Measurements from ENCODE around the gene CLDND2. TPM values are rescaled to one million over a fixed set of nuclear protein-coding genes. Genes with fewer than 3 reads are reported as not detected.

The CLDND2 gene
- total RNA-seq, 4 donors from 2014 or later, result not detected

GRCh38 chr19:51338563-51339312 lies 30.1 kb downstream of the CLDND2 start:
- Histone ChIP-seq H3K4me3 (peak overlapping the region; percentile 24 to 77 (median 50)), H3K27ac (peak overlapping the region; percentile 80 to 93 (median 84)), H3K27me3 (no peaks in the 10 kb centered on the region), H3K36me3 (no peaks in the 10 kb centered on the region), H3K9me3 (no peaks in the 10 kb centered on the region), H3K4me1 (peaks cover 0 to 18% (median 12%) of the 10 kb centered on the region in 4 donors)
- DNase-seq, result peak; percentile 90
- in situ Hi-C loops (cut with MboI; ENCODE audit: low pct_ligation_motif_present in 1 of 4, low pct_unique_long_range_greater_than_20kb in 1 of 4, low sequenced_read_pairs in 3 of 4) (loop anchor here in 2 of 4 donors (10.0 to 25.0 kb wide), 2 partner anchors 86 to 99 kb away; no protein-coding TSS in a partner anchor), intact Hi-C loops (cut with DNase I; ENCODE audit: low total_unique reads) (loop anchor here (5.0 to 10.0 kb wide), 2 partner anchors 86 to 104 kb away; no protein-coding TSS in a partner anchor)
- TF ChIP-seq EP300 (IDR thresholded peaks at IDR 0.05; ENCODE audit: low read depth) (no peak), POLR2AphosphoS5 (IDR thresholded peaks at IDR 0.05) (no peak)
- TF ChIP-seq, protein P1, sequence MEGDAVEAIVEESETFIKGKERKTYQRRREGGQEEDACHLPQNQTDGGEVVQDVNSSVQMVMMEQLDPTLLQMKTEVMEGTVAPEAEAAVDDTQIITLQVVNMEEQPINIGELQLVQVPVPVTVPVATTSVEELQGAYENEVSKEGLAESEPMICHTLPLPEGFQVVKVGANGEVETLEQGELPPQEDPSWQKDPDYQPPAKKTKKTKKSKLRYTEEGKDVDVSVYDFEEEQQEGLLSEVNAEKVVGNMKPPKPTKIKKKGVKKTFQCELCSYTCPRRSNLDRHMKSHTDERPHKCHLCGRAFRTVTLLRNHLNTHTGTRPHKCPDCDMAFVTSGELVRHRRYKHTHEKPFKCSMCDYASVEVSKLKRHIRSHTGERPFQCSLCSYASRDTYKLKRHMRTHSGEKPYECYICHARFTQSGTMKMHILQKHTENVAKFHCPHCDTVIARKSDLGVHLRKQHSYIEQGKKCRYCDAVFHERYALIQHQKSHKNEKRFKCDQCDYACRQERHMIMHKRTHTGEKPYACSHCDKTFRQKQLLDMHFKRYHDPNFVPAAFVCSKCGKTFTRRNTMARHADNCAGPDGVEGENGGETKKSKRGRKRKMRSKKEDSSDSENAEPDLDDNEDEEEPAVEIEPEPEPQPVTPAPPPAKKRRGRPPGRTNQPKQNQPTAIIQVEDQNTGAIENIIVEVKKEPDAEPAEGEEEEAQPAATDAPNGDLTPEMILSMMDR (IDR thresholded peaks at IDR 0.05), result peak; percentile 90 to 96 (median 92)
- WGBS, 2 donors (ENCODE audit: low coverage in 1 of 2), result 4 to 7% methylated on average over 14 to 29 of the region's 43 CpGs

- no peaks in the 10 kb centered on the region for H3K9me3 ChIP-seq
- H3K4me1 ChIP-seq, result peaks cover 0 to 18% (median 12%) of the 10 kb centered on the region in 4 donors
- DNase-seq, result no peak
- H3K4me3 ChIP-seq, result no peak overlapping the region
- H3K36me3 ChIP-seq, result no peaks in the 10 kb centered on the region
- in situ Hi-C loops (cut with MboI; ENCODE audit: low pct_ligation_motif_present in 1 of 4, low pct_unique_long_range_greater_than_20kb in 1 of 4, low sequenced_read_pairs in 3 of 4) (loop anchor here in 2 of 4 donors (10.0 to 25.0 kb wide), 2 partner anchors 87 to 99 kb away; no protein-coding TSS in a partner anchor), intact Hi-C loops (cut with DNase I; ENCODE audit: low total_unique reads) (loop anchor here (5.0 to 10.0 kb wide), 2 partner anchors 87 to 104 kb away; no protein-coding TSS in a partner anchor)
- TF ChIP-seq POLR2AphosphoS5 (IDR thresholded peaks at IDR 0.05), result no peak
- TF ChIP-seq, protein P1 (IDR thresholded peaks at IDR 0.05), result no peak
- TF ChIP-seq POLR2A (IDR thresholded peaks at IDR 0.05), result no peak
- TF ChIP-seq EP300 (IDR thresholded peaks at IDR 0.05; ENCODE audit: low read depth), result no peak
- no peaks in the 10 kb centered on the region for H3K27me3 ChIP-seq
- WGBS, 2 donors (ENCODE audit: low coverage in 1 of 2), result 85 to 89% methylated on average over 4 to 18 of the region's 19 CpGs
- H3K27ac ChIP-seq, result no peak overlapping the region
Measured at GRCh38 chr19:51337861-51338562, 30.8 kb downstream of the CLDND2 start.

DNA sequence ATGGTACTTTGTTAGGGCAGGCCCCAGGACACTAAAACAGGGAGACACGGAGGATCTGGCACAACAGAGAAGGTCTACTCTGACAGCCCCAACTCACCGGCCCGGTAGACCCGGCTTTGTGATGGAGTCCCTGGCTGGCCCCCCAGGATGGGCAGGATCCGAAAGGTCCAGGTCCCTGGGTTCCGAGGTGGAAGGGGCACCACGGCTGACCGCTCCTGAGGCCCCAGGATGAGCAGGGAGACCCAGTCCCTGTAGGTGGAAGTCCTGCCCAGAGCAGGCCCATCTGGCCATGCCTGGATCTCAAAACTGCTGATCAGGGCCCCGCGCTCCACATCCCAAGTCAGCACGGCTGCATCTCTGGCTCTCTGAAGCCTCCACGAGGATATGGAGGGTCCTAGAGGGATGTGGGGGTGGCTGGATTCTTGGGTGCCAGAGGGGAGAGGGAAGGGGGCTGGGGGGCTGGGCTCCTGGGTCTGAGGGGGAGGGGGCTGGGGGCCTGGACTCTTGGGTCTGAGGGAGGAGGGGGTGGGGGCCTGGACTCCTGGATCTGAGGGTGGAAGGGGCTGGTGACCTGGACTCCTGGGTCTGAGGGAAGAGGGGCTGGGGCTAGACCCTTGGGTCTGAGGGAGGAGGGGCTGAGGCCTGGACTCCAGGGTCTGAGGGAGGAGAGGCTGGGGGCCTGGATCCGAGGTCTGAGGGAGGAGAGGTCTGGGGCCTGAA lies 31.5 kb downstream of the CLDND2 start:
- in situ Hi-C loops (cut with MboI; ENCODE audit: low pct_ligation_motif_present in 1 of 4, low pct_unique_long_range_greater_than_20kb in 1 of 4, low sequenced_read_pairs in 3 of 4) (loop anchor here in 2 of 4 donors (10.0 to 25.0 kb wide), 2 partner anchors 88 to 100 kb away; no protein-coding TSS in a partner anchor), intact Hi-C loops (cut with DNase I; ENCODE audit: low total_unique reads) (loop anchor here (5.0 to 10.0 kb wide), 2 partner anchors 88 to 105 kb away; no protein-coding TSS in a partner anchor)
- H3K27me3 ChIP-seq, result no peaks in the 10 kb centered on the region
- H3K27ac ChIP-seq, result no peak overlapping the region
- no peaks in the 10 kb centered on the region for H3K9me3 ChIP-seq
- 89% methylated on average over 13 of the region's 13 CpGs; no CpG with 5 or more reads in 1 of the 2 donors for WGBS, 2 donors (ENCODE audit: low coverage in 1 of 2)
- TF ChIP-seq POLR2AphosphoS5 (IDR thresholded peaks at IDR 0.05), result no peak
- TF ChIP-seq, protein P1 (IDR thresholded peaks at IDR 0.05), result no peak
- no peak for DNase-seq
- no peak overlapping the region for H3K4me3 ChIP-seq
- H3K4me1 ChIP-seq, result peaks cover 0 to 18% (median 12%) of the 10 kb centered on the region in 4 donors
- H3K36me3 ChIP-seq, result no peaks in the 10 kb centered on the region

Measured in transverse colon (tissue), 4 donors.